GM15510 (cell line): ENCODE data around the gene LMF1.

ENCODE experiments used
- POLR2A ChIP-seq: IDR thresholded peaks from 3 replicates; pipeline ENCODE4 v1.6.1; 2011; ENCODE audit warnings: borderline replicate concordance; ENCODE audit not compliant: insufficient read length; ENCODE audit errors: extremely low read depth

LMF1 gene

DNA sequence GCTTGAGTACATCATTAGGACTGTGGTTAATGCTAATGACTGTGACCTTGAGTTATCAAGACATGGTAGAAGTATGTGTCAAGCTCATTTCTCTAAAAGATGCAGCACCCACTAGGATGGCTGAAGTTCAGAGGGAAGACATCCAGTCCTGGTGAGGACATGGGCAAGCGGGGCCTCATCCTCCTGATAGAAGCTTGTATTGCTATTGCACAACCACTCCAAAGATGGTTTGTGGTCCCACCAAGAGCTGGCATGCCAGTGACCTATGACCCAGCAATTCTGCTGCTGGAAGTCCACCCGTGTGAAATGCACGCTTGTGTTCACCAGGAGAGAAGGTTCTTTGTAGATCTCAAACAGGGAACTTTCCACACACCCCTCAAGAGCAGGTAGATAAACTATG, 25.0 kb upstream of the LMF1 start:
- TF ChIP-seq POLR2A: no peak

DNA sequence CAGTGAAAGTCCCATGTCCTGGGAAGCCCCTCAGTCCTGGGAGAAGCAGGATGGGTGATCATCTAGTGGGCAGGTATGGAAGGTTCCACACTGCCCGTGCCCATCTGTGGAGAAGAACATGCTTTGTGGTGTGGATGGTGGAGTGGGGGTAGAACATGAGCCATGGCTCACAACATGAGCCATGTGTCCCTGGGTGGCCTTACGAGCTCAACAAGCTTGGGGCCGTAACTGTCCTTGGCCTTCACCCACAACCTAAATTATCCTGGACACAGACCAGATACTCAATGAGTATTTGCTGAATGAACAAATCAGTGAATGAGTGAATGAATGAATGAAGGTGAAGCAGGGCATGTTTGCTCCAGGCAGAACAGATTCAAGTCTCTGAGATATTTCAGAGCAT, 24.3 kb upstream of the LMF1 start:
- no peak for TF ChIP-seq POLR2A

DNA sequence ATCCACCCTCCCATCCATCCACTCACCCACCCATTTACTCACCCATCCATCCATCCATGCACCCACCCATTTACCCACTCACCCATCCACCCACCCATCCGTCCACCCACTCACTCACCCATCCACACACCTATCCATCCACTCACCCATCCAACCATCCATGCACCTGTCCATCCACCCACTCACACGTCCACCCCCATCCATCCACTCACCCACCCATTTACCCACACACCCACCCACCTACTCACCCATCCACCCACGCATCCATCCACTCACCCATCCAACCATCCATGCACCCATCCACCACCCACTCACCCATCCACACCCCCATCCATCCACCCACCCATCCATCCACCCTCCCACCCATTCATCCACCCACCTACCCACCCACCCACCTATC, 22.9 kb upstream of the LMF1 start:
- no peak for TF ChIP-seq POLR2A

DNA sequence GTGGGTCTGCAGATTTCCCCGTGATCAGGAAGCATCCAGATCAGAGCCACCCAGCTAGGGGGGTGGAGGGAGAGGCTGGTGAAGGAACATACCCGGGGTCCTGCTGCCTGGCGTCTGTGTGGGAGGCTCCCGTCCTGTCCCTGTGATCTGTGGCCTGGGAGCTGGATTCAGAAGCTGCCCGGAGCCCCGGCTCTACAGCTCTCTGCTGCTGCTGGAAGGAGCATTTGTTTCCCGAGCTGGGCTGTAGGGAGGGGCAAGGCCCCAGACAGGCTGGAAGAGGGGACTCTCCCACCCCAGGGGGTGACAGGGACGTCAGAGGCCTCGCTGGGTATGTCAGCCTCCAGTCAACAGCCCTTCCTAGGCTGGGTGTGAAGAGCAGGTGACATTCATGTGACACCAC, 21.0 kb upstream of the LMF1 start:
- TF ChIP-seq POLR2A: no peak

DNA sequence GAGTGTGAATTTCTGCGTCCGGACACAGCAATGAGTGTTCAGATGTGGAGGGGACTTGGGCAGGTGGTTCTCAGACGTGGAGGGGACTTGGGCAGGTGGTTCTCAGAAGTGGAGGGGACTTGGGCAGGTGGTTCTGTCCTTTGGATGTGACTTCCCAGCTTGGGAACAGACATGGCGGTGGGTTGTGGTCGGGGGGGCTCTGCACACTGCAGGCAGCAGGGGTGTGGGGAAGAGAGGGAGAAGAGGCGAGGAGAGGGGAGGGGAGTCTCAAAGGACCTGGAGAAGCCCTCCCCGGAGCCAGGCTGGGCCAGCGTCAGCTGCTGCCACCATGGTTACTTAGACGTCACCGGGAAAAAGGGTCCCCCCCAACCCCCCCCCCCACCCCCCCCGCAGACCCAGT, 20.6 kb upstream of the LMF1 start:
- TF ChIP-seq POLR2A: no peak

DNA sequence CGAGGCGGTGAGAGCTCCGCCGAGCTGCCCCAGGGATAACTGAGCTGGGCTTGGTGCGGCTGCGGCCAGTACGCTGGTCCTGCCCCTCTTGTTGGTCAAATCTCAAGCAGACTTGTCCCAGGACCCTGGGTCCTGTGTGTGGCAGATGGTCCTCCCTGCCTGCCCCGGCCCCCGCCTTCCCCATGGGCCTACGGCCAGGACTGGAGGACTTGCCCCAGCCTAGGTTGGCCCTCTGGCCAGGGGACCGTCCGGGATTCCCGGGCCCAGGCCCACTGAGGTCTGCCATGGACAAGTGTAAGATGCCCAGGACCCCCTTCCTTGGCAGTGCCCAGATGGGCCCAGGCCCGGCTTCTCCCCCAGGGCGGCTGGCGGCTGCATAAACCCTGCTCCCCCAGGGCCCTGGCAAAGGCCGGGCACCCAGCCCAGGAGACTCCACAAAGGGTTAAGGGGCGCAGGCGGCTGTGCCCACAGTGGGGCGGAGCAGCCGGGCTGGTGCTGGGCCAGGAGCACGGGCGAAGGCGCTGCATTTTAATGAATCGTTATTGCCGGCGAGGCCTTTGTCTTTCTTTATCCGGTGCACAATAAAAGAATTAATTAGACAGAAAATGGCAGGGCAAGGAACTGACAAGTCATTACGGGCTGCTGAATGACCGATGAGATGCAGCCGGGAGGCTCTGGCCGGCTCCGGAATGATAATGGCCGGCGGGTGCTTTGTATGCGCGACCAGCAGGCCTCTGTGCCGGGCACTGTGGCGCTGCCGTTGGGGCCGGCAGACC, 19.9 kb upstream of the LMF1 start:
- TF ChIP-seq POLR2A: no peak

DNA sequence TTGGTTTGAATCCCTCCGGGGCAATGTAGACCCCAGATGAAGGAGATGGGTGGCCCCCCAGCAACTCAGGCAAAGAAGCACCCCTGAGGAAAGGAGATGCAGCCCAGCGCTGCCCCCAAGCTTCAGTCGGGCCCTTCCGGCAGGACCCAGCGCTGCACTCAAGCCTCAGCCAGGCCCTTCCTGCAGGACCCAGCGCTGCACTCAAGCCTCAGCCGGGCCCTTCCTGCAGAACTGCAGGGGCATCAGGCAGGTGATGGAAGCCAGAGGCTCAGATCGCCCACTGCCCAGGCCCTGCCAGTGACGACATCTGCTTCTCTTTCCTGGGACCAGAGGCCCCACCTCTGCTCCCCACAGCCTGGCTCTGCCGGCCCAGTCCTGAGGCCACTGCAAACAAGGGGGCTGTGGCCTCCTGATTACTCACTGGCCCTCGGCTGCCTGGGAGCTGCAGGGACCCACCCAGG, 18.6 kb upstream of the LMF1 start:
- TF ChIP-seq POLR2A: no peak

DNA sequence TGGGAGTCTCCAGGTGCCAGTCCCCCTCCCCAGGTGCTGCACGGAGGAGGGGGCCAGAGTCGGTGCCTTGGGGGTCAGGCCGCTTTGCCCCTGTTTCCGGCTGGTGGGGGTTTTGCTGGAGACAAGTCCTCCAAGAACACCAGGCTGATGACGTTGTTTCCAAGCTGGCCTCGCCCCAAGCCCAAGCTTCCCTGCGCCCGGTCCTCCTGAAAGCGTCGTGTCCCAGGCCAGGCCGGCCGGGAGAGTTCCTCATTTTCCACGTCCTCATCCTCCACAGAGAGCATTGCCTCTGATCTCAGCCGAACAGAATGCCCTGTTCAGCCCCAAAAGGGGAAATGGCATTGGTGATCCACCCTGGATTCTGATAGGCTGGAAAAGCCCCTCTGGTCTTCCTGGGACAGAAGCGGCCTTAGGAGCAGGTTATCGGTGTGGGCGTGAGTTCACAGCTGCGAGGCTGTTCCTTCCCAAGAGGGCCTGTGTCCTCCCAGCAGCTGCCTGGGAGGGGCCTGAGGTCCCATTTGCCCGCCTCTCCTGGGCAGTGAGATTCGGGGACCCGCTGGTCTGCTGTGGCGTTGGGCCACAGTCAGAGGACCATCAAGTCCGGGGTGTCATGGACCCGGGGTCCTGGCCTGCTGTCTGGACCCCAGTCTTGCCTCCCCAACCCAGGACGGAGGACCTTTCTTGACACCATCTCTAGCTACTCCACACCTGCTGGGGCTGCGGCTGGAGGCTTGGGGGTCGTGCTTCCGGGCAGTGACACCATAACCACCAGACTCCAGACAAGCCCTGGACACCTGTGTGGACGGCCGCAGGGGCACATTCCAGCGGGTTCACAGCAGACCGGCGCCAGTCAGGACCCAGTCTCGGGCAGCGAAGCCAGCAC, 17.9 kb upstream of the LMF1 start:
- no peak for TF ChIP-seq POLR2A

DNA sequence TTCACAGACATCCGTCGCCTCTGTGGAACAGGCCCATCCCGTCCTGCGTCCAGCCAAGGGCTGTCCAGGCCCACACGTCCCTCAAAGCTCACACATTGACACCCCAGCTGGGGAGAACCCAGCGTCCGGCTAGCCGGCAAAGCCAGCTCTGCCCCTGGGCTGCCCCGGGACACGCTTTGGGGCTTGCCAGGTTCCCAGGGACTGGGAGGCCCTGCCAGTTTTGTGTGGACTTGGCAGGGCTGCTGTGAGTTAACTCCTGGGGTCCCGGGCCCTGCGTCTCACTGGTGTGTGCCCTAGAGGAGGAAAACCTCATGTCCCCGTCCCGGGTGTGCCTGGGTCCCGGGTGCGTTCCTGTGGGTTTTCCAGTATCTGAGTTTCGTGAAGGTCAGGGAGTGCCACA, 17.1 kb upstream of the LMF1 start:
- TF ChIP-seq POLR2A: no peak

DNA sequence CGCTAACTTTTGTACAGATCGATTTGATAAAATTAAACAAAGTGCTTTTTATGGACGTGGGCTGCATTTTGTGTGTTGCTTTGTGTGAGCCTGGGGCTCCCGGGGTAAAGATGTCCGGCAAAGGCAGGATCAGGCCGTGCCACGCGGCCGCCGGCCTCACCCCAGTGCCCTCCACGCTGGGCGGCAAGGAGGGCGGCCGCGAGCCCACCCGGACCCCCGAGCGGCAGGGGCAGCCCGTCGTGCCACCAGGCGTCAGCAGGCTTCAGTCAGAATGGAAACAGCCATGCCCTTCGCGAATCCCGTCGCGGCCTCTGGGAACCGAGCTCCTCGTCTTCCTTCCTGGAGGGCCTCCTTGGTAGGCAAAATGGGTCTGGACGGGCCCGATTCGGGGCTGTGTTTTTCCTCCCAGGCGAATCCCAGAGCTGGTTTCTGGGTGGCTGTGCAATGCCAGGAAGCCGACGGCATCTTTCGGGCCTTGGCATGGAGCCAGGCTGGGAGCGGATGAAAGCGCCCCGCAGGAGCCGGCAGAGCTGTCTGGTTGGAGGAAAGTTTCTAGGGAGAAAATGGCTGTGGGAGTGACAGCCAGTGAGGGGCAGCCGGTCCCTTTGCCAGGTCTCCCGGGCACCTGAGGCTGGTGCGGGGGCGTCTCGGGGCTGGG, 16.3 kb upstream of the LMF1 start:
- TF ChIP-seq POLR2A: no peak

DNA sequence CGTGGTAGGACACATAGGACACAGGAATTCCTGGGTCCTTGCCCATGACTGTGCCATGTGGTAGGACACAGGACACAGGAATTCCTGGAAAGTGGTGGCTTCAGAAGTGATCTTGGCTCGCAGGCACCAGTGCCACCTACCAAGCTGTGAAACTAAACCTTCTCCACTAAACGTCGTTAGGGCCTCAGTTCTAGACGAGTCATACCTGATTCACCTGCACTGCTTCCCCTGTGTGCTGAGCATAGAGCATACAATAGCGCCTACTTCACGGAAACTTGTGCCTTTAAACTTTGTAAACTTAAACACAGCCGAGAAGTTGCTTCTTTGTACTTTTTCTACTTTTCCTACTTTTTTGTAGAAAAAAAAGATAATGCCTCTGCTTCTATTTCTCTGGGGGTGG, 15.6 kb upstream of the LMF1 start:
- no peak for TF ChIP-seq POLR2A

DNA sequence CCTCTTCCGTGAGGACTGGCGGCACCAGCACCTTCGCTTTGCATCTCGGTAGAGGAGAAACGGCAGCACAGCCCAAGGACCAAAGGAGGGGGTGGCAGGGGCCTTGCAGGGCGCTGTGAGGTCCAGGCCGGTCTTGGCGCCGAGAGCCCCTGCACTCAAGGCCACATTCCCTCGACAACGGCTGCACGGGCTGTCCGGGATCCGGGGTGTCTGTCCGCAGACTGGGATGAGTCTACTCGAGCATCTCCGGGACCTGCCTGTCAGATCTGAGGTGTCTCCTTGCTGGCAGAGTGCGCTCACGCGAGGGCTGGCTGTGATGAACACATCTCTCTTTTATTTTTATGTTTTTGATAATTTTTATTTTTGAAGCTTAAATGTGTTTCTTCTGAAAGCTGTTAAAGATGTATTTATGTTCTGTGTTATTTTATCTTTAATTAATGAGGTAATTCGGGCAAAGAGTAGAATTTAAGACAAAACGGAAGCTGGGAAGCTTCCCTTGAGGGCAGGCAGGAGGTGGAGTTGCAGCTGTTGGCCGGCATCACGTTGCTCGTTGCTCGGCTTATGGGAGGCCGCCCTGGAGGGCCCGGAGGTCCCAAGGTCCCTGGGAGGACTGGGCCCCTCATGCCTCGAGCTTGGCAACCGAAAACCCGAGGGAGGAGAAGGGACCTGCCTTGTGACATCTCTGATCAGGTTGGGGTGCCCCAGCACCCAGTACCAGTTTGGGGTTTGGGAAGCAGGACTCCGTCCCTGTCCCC, 15.0 kb upstream of the LMF1 start:
- TF ChIP-seq POLR2A: no peak

DNA sequence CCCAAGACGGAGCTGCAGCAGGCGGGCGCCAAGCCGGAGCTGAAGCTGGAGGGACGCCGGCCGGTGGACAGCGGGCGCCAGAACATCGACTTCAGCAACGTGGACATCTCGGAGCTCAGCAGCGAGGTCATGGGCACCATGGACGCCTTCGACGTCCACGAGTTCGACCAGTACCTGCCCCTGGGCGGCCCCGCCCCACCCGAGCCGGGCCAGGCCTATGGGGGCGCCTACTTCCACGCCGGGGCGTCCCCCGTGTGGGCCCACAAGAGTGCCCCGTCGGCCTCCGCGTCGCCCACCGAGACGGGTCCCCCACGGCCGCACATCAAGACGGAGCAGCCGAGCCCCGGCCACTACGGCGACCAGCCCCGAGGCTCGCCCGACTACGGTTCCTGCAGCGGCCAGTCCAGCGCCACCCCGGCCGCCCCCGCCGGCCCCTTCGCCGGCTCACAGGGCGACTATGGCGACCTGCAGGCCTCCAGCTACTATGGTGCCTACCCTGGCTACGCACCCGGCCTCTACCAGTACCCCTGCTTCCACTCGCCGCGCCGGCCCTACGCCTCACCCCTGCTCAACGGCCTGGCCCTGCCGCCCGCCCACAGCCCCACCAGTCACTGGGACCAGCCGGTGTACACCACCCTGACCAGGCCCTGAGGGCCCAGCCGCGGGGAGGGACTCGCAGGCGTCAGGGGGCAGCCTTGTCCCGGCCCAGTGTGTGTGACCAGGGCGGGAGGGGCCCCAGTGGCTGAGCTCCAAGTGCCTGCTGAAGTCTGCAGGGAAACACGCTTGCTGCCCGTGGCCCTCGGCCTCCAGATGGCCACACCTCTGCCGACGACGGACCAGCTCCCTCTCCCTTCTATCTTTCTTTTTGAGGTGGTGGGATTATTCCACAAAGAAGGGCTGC, 14.2 kb upstream of the LMF1 start:
- TF ChIP-seq POLR2A: no peak
